ENCODE data around the gene RNF26.

GRCh38 chr11:119350302-119350701 is 16.0 kb downstream of the RNF26 start:
- TF ChIP-seq CTCF (IDR thresholded peaks at IDR 0.05; ENCODE audit: insufficient read depth, low read length, poor library complexity, severe bottlenecking), result no peak
- TF ChIP-seq EZH2phosphoT487 (conservative IDR thresholded peaks at IDR 0.05; ENCODE audit: low read length), result no peak
